Ascending aorta (tissue), 2 donors: ENCODE data around the gene ORC3. TPM values are rescaled to one million over a fixed set of nuclear protein-coding genes. Genes with fewer than 3 reads are reported as not detected.

Experiments
- DNase-seq, 2 donors: peaks; one replicate each; pipeline ENCODE4 v3.0.0-alpha.2; 2019; ENCODE audit warnings: low spot score in 2 of 2
- H3K27ac ChIP-seq, 2 donors: fragments of 200-600 bp; sonication (generic); one replicate each; pipeline ENCODE4 v1.5.1; 2016 to 2017; ENCODE audit warnings: mild to moderate bottlenecking in 1 of 2
- H3K27me3 ChIP-seq: fragments of 200-600 bp; sonication (generic); one replicate; pipeline ENCODE4 v1.5.1; 2017
- H3K36me3 ChIP-seq, 2 donors: fragments of 200-600 bp; sonication (generic); one replicate each; pipeline ENCODE4 v1.5.1; 2016
- H3K4me1 ChIP-seq, 2 donors: fragments of 200-600 bp; sonication (generic); one replicate each; pipeline ENCODE4 v1.5.1; 2016 to 2017; ENCODE audit warnings: mild to moderate bottlenecking in 1 of 2
- H3K4me3 ChIP-seq, 2 donors: fragments of 200-600 bp; sonication (generic); one replicate each; pipeline ENCODE4 v1.5.1; 2016 to 2017; ENCODE audit warnings: mild to moderate bottlenecking in 1 of 2
- H3K9me3 ChIP-seq, 2 donors: fragments of 200-600 bp; sonication (generic); one replicate each; pipeline ENCODE4 v1.5.1; 2016
- intact Hi-C: fragments of 100-400 bp; cut with DNase I; formaldehyde crosslinking; loops from one replicate; pipeline ENCODE4 v1.15.1; 2023
- total RNA-seq: library from RNA; depleted of rRNA; stranded (reverse); fragments of >200 nt; gene quantifications from one replicate; pipeline ENCODE4 v1.1.0, GENCODE V29; 2016
- TF ChIP-seq, protein P1 (sequence below), 3 experiments: fragments of 200-600 bp in 2 of 3; fragments of 450-650 bp in 1 of 3; sonication (generic) in 2 of 3; IDR thresholded peaks; one replicate each; pipeline ENCODE4 v1.5.1; 2016 to 2019; ENCODE audit warnings: antibody characterized with exemption in 3 of 3, mild to moderate bottlenecking in 1 of 3, moderate library complexity in 1 of 3

Gene ORC3
- total RNA-seq, 1 donor from 2014 or later, result 12.9 TPM

DNA sequence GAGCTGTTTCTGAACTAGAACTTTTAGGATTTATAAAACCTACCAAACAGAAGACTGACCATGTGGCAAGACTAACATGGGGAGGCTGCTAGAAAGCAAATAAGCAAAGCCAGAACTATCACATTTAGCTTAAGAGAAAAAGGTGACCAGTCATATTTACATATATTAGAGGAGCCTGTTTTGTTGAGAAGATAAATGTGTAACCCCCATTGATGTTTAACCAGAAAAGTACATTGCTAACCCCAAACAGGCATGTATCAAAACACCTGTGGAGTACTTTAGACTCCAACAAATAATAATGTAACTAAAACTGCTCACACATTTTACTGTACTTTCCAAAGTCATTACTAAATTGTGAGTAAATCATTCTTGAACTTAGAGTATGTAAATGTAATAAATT, 77.1 kb downstream of the ORC3 start:
- Histone ChIP-seq H3K4me3 (no peak overlapping the region), H3K9me3 (no peaks in the 10 kb centered on the region), H3K27ac (no peak overlapping the region), H3K27me3 (no peaks in the 10 kb centered on the region), H3K36me3 (peaks cover 4 to 22% of the 10 kb centered on the region in 2 donors), H3K4me1 (no peaks in the 10 kb centered on the region)
- intact Hi-C loops, result no loop called here
- no peak for DNase-seq
- TF ChIP-seq, protein P1, sequence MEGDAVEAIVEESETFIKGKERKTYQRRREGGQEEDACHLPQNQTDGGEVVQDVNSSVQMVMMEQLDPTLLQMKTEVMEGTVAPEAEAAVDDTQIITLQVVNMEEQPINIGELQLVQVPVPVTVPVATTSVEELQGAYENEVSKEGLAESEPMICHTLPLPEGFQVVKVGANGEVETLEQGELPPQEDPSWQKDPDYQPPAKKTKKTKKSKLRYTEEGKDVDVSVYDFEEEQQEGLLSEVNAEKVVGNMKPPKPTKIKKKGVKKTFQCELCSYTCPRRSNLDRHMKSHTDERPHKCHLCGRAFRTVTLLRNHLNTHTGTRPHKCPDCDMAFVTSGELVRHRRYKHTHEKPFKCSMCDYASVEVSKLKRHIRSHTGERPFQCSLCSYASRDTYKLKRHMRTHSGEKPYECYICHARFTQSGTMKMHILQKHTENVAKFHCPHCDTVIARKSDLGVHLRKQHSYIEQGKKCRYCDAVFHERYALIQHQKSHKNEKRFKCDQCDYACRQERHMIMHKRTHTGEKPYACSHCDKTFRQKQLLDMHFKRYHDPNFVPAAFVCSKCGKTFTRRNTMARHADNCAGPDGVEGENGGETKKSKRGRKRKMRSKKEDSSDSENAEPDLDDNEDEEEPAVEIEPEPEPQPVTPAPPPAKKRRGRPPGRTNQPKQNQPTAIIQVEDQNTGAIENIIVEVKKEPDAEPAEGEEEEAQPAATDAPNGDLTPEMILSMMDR (IDR thresholded peaks at IDR 0.05), result no peak

DNA sequence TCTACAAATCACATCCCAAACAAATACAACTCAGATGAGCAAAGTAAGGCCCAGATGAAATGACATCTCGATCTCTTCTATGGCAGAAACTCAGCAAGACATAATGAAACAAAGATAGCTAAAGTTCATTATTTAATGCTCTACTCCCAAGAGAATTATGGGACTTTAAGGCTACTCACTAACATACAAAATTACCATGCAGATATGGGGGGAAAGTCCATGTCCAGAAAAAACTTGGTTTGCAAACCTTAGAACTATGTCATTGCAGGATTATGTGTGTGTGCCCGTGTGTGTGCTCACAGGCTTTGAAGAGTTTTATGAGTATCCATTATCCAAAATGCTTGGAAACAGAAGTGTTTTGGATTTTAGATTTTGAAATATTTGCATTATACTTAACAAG, 78.1 kb downstream of the ORC3 start:
- Histone ChIP-seq H3K36me3 (peaks cover 4 to 22% of the 10 kb centered on the region in 2 donors), H3K27ac (no peak overlapping the region), H3K27me3 (no peaks in the 10 kb centered on the region), H3K4me1 (no peaks in the 10 kb centered on the region), H3K9me3 (no peaks in the 10 kb centered on the region), H3K4me3 (no peak overlapping the region)
- intact Hi-C loops, result no loop called here
- DNase-seq, result no peak
- TF ChIP-seq, protein P1 (IDR thresholded peaks at IDR 0.05), result no peak

DNA sequence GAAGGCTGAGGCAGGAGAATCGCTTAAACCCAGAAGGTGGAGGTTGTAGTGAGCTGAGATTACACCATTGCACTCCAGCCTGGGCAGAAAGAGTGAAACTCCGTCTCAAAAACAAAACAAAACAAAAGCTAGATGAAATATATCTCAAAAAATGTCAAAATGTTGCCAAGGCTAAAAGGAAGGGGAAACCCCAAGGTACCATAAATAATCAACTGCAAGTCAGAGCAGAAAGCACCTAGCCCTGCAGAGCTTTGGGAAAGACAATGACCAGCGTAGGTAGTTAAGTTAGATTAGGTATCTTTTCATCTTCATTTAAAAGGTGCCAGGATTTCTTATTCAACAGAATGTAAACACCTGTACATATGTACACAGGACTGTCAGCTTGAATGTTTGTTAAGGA, 79.1 kb downstream of the ORC3 start:
- Histone ChIP-seq H3K36me3 (peaks cover 7 to 30% of the 10 kb centered on the region in 2 donors), H3K4me1 (no peaks in the 10 kb centered on the region), H3K27ac (no peak overlapping the region), H3K27me3 (no peaks in the 10 kb centered on the region), H3K9me3 (no peaks in the 10 kb centered on the region), H3K4me3 (no peak overlapping the region)
- intact Hi-C loops, result no loop called here
- TF ChIP-seq, protein P1 (IDR thresholded peaks at IDR 0.05), result no peak
- DNase-seq, result no peak

DNA sequence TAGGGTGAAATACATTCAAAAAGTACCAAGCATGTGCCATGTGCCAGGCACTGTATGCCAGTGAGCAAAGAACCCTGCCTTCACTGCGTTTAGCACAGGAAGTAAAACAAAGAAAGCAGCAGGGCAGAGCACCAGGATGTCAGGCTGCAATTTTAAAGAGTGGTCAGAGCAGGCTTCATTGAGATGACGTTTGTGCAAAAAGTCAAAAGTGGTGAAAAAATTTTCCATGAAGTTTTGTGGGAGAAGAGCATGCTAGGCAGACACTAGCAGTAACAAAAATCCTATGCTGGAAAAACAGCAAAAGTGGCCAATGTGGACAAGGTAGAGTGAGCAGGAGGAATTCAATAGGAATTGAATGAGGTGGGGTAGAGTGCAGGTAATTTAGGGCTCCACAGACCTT, 80.8 kb downstream of the ORC3 start:
- DNase-seq, result no peak
- TF ChIP-seq, protein P1 (IDR thresholded peaks at IDR 0.05), result no peak
- Histone ChIP-seq H3K4me3 (no peak overlapping the region), H3K4me1 (no peaks in the 10 kb centered on the region), H3K27ac (no peak overlapping the region), H3K9me3 (no peaks in the 10 kb centered on the region), H3K27me3 (no peaks in the 10 kb centered on the region), H3K36me3 (peaks cover 13 to 40% of the 10 kb centered on the region in 2 donors)
- intact Hi-C loops, result no loop called here

DNA sequence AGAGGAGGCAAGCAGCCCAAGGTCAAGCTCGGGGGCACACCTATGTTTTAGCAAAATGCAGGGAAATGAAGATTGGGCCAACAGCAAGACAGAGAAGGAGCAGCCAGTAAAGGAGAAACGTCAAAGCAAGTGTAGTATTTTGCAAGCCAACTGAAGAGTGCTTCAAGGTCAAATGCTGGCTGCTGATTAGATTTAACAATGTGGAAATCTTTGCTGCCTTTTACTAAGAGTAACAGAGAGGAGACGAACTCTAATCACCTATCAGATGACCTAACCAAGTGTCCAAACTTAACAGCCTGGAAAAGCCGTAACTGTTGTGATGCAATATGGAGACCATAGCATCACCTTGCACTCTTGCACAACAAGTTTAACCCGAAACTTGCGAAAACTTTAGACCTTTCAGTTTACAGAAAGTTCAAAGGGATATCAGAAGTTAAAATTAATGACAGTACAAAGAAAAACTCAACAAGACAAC, 81.7 kb downstream of the ORC3 start:
- H3K4me3 ChIP-seq, result no peak overlapping the region
- no peak for DNase-seq
- H3K9me3 ChIP-seq, result no peaks in the 10 kb centered on the region
- H3K36me3 ChIP-seq, result peaks cover 15 to 41% of the 10 kb centered on the region in 2 donors
- intact Hi-C loops, result no loop called here
- H3K27ac ChIP-seq, result no peak overlapping the region
- H3K27me3 ChIP-seq, result no peaks in the 10 kb centered on the region
- H3K4me1 ChIP-seq, result no peaks in the 10 kb centered on the region
- TF ChIP-seq, protein P1 (IDR thresholded peaks at IDR 0.05), result no peak

DNA sequence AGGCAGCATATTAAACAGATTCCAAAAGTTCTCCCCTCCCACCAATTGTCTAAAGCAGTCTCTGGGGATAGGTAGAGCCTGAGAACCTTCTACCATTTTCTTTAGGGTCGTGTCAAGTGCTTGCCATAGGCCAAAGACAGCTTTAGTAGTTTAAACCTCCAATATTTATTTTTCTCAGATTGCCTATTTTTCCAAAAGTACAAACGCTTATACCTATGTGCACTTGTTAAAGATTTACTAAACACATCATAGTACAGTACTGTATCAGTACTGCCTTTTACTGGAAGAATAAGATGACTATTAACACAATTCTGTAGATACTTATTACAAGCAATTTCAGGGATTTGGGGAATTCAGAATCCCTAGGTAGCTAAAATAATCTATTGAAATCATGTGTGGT, 82.7 kb downstream of the ORC3 start:
- Histone ChIP-seq H3K4me1 (no peaks in the 10 kb centered on the region), H3K27me3 (no peaks in the 10 kb centered on the region), H3K27ac (no peak overlapping the region), H3K36me3 (peaks cover 19 to 47% of the 10 kb centered on the region in 2 donors), H3K9me3 (no peaks in the 10 kb centered on the region), H3K4me3 (no peak overlapping the region)
- TF ChIP-seq, protein P1 (IDR thresholded peaks at IDR 0.05), result no peak
- no peak for DNase-seq
- intact Hi-C loops, result no loop called here
